ENCODE measurements around the gene TTC39B. TPM values are rescaled to one million over a fixed set of nuclear protein-coding genes. Genes with fewer than 3 reads are reported as not detected.

TTC39B gene
- total RNA-seq, 4 donors from 2014 or later: 23.3 to 62.8 (median 38.1) TPM

DNA sequence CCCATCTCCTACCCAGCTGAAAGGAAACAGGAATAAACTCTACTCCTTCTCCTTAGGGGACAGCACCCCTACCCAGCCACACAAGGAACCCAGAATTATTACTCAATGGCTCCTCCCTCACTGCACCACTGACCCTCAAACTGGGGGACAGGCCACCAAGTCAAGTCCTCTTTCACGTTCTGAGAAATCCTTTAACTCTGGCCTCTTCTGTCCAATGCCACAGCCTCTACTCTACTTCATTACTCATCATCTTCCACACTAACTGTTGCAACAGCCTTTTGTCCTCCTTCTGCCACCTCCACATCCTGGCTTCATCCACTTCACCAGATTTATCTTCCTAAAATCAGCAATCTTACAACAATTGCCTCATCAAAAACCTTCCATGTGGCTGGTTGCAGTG is 6.8 kb downstream of the TTC39B start:
- in situ Hi-C loops (cut with MboI; ENCODE audit: low pct_ligation_motif_present in 1 of 4, low pct_unique_long_range_greater_than_20kb in 1 of 4, low sequenced_read_pairs in 3 of 4): loop anchor here in 1 of 4 donors (25.0 kb wide), 1 partner anchor 112 kb away; the partner anchor contains the start of gene SNAPC3
- Histone ChIP-seq H3K27ac (peak overlapping the region in 3 of 4 donors; percentile 18 to 65 (median 24)), H3K9me3 (no peaks in the 10 kb centered on the region), H3K36me3 (no peaks in the 10 kb centered on the region), H3K27me3 (no peaks in the 10 kb centered on the region), H3K4me3 (no peak overlapping the region), H3K4me1 (peaks cover 7 to 32% (median 20%) of the 10 kb centered on the region in 4 donors)
- DNase-seq: no peak
- TF ChIP-seq EP300 (IDR thresholded peaks at IDR 0.05; ENCODE audit: low read depth) (no peak), CTCF (IDR thresholded peaks at IDR 0.05) (no peak), POLR2A (IDR thresholded peaks at IDR 0.05) (no peak), POLR2AphosphoS5 (IDR thresholded peaks at IDR 0.05) (no peak)
- 63 to 80% methylated on average over 1 of the region's 1 CpG for WGBS, 2 donors (ENCODE audit: low coverage in 1 of 2)
- intact Hi-C loops (cut with DNase I; ENCODE audit: low total_unique reads): loop anchor here (10.0 kb wide), 1 partner anchor 1415 kb away; no protein-coding TSS in a partner anchor

DNA sequence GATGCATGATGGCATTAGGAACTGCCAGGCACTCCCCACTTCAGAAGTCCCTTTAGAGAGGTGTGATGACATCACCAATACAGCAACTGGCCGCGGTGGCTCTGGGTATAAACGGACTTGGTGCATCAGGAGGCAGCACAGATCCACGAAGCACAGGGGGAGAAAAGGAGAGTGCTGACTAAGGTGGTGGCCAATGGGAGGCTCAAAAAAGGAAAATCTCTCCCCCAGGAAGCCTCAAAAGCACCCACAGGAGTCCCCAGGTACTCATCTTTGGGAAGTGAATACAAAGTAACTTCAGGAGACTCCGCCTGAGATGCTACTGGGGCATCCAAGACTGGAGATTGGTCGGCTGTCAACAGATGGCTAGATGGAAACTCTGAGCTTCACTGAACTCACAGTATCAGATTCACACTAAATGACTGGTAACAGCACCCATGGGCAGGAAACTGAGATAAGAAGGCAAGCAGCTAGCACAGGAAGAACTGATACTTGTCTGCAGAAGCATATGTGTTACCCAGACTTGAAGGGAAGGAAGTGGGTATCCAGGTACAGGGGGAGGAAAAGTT is 7.6 kb downstream of the TTC39B start:
- in situ Hi-C loops (cut with MboI; ENCODE audit: low pct_ligation_motif_present in 1 of 4, low pct_unique_long_range_greater_than_20kb in 1 of 4, low sequenced_read_pairs in 3 of 4) (loop anchor here in 1 of 4 donors (25.0 kb wide), 1 partner anchor 113 kb away; the partner anchor contains the start of gene SNAPC3), intact Hi-C loops (cut with DNase I; ENCODE audit: low total_unique reads) (no loop called here)
- Histone ChIP-seq H3K27me3 (no peaks in the 10 kb centered on the region), H3K4me1 (peaks cover 11 to 32% (median 23%) of the 10 kb centered on the region in 4 donors), H3K27ac (peak overlapping the region in 2 of 4 donors; percentile 51 to 65), H3K9me3 (no peaks in the 10 kb centered on the region), H3K4me3 (no peak overlapping the region), H3K36me3 (no peaks in the 10 kb centered on the region)
- DNase-seq: no peak
- 70 to 84% methylated on average over 6 of the region's 6 CpGs for WGBS, 2 donors (ENCODE audit: low coverage in 1 of 2)
- no peak for TF ChIP-seq CTCF (IDR thresholded peaks at IDR 0.05)
- no peak for TF ChIP-seq POLR2A (IDR thresholded peaks at IDR 0.05)
- TF ChIP-seq POLR2AphosphoS5 (IDR thresholded peaks at IDR 0.05): no peak
- TF ChIP-seq EP300 (IDR thresholded peaks at IDR 0.05; ENCODE audit: low read depth): no peak

DNA sequence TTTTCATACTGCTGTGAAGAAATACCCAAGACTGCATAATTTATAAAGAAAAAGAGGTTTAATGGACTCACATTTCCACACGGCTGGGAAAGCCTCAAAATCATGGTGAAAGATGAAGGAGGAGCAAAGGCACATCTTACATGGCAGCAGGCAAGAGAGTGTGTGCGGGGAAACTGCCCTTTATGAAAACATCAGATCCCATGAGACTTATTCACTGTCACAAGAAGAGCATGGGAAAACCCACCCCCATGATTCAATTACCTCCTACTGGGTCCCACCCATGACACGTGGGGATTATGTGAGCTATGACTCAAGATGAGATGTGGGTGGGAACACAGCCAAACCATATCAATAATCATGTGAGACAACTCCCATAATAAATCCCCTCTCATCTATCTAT is 8.7 kb downstream of the TTC39B start:
- Histone ChIP-seq H3K4me1 (peaks cover 11 to 41% (median 29%) of the 10 kb centered on the region in 4 donors), H3K4me3 (no peak overlapping the region), H3K9me3 (no peaks in the 10 kb centered on the region), H3K27ac (peak overlapping the region in 2 of 4 donors; percentile 51 to 65), H3K27me3 (no peaks in the 10 kb centered on the region), H3K36me3 (no peaks in the 10 kb centered on the region)
- intact Hi-C loops (cut with DNase I; ENCODE audit: low total_unique reads): no loop called here
- no peak for TF ChIP-seq EP300 (IDR thresholded peaks at IDR 0.05; ENCODE audit: low read depth)
- no peak for TF ChIP-seq POLR2A (IDR thresholded peaks at IDR 0.05)
- TF ChIP-seq POLR2AphosphoS5 (IDR thresholded peaks at IDR 0.05): no peak
- TF ChIP-seq CTCF (IDR thresholded peaks at IDR 0.05): no peak
- no peak for DNase-seq
- 87% methylated on average over 3 of the region's 3 CpGs; no CpG with 5 or more reads in 1 of the 2 donors for WGBS, 2 donors (ENCODE audit: low coverage in 1 of 2)
- in situ Hi-C loops (cut with MboI; ENCODE audit: low pct_ligation_motif_present in 1 of 4, low pct_unique_long_range_greater_than_20kb in 1 of 4, low sequenced_read_pairs in 3 of 4): loop anchor here in 1 of 4 donors (25.0 kb wide), 1 partner anchor 114 kb away; the partner anchor contains the start of gene SNAPC3

DNA sequence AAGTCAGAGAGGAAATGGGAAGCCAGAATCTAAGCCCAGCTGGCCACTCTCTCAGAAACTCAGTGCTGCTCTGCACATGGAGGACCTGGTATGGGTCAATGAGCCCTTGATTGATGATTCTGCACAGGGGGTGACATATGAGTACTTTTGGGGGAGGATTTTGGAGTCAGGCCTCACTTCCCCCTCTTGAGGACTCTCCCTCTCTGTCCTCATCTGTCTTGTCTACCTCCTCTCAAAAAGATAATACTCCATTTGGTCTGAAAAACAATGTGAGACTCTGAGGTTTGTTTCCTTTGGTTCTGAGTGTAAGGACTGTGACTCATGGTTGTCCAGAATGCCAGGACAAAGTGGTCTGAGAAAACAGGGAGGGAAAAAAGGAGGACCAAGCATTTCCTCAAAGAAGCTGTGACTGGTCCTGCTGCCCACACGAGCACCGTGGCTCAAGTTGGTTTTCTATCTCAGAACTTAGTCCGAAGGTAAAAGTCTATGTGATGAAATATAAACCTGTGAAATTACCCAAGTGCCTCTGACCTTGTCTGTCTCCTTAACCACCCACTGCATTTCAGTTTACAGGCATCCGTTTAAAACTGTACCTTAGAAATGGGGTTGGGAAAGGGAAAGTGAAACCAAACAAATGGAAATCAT is 11.1 kb downstream of the TTC39B start:
- Histone ChIP-seq H3K4me1 (peaks cover 11 to 44% (median 29%) of the 10 kb centered on the region in 4 donors), H3K27ac (peak overlapping the region; percentile 79 to 90 (median 86)), H3K9me3 (no peaks in the 10 kb centered on the region), H3K27me3 (no peaks in the 10 kb centered on the region), H3K4me3 (peak overlapping the region; percentile 15 to 49 (median 28)), H3K36me3 (no peaks in the 10 kb centered on the region)
- TF ChIP-seq POLR2AphosphoS5 (IDR thresholded peaks at IDR 0.05): peak in 1 of 3 donors; percentile 16
- TF ChIP-seq CTCF (IDR thresholded peaks at IDR 0.05): no peak
- TF ChIP-seq POLR2A (IDR thresholded peaks at IDR 0.05): peak; percentile 15
- in situ Hi-C loops (cut with MboI; ENCODE audit: low pct_ligation_motif_present in 1 of 4, low pct_unique_long_range_greater_than_20kb in 1 of 4, low sequenced_read_pairs in 3 of 4) (loop anchor here in 1 of 4 donors (25.0 kb wide), 1 partner anchor 116 kb away; the partner anchor contains the start of gene SNAPC3), intact Hi-C loops (cut with DNase I; ENCODE audit: low total_unique reads) (no loop called here)
- WGBS, 2 donors (ENCODE audit: low coverage in 1 of 2): 3 to 5% methylated on average over 3 to 4 of the region's 4 CpGs
- DNase-seq: peak; percentile 27

All from transverse colon (tissue), 4 donors.